HG03460 (cell line): ENCODE data around the gene GFAP.

Experiments
- ATAC-seq: cut with Tn5 transposase; IDR thresholded peaks from one replicate; pipeline ENCODE4 v1.9.1; 2021; ENCODE audit not compliant: unreplicated experiment

Gene GFAP

DNA sequence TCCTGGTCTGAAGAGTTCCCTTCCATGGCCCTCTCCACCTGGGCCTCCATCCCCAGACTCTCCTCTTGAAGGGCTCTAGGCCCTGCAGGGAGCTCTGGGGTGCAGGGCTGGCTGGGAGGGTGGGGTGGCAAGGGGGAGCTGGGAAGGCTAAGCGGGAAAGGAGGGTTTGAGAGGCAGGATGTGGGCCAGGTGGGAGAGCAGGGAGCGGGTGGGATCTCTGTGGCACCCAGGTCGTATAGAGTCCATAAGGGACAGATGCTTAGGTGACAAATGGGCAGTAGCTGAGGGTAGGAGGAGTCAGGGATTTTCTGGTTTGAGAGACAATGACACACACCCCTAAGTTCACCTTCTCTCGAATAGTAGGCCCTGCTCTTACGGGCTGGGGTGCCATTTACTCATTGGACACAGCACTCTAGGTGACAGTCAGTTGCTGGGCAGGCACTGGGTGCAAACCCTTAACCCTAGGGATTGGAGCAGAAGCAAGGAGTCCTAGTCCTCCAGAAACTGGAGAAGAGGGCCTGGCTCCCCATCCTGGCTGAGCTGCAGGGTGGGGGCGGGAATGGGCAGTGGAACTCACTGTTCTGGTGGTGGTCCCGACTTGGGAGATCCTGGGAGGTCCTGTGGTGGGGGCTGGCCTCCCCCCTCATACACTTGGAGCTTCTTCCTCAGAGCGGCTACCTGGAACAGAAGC, 16.9 kb upstream of the GFAP start:
- no peak for ATAC-seq

DNA sequence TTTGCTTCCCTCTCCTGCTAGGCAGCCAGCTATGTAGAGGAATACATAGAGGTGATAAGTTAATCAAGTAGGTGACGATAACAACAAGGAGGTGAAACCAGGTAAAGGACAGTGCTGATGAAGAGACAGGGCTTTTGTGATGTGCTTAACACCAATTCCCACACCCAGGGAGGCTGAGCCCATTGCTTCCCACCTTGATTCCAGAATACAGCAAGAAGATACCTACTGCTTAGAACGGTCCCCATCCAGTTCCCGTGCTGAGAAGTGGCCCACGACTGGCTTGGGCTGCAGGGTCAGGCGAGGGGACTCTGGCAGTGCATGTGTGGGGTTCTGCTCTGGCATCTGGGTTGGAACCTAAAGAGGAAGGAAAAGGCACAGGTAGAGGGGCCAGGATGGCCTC, 16.1 kb upstream of the GFAP start:
- ATAC-seq: no peak

DNA sequence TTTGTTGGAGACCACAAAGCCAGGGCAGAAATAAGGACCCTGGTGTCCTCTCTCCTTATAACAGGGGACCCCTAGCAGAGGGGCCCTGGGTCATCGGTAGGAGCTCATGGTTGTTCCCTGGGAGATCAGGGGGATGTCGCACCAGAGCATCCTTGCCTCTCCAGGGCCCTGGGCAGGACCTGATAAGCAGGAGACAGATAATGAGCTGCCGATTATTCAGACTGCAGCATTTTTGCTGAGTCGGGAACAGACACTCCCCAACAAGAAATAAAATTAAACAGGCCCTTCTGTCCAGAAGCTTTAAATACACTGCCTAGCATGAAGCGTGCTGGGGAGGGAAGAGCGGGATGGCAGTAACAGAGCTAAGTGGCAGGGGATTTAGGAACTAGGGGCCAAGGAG, 15.4 kb upstream of the GFAP start:
- ATAC-seq: no peak

DNA sequence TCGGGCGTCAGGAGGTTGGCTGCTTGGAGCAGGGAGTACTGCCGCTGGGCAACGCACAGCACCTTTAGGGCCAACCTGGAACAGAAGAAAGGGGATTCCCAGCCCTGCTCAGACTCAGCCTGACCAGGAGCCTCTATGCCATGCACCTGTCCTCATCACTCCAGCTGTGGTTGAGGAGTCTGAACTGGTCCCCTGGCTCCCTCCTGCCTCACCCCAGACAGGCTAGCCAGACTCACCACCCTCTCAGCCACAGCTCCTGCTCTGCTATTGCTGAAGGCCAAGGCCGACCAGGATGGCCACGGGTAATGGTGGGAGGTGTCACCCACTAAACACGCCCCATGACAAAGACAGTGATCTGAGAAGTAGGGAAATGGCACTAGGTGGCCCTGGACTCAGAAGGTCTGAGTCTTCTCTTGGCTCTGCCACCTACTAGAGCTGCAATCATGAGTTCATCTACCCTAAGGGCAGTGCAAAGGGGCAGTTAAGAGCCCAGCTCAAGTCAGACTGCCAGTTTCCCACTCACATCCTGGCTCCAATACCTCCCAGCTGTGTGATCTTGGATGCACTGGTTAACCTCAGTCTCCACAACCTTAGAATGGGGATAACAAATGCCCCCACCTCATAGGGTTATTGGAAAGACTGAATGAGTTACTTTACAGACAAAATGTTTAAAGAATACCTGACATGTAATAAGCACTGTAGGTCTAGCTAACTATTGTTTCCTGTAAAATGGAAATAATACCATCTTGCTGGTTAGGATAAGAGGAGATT, 13.8 kb upstream of the GFAP start:
- ATAC-seq: no peak

DNA sequence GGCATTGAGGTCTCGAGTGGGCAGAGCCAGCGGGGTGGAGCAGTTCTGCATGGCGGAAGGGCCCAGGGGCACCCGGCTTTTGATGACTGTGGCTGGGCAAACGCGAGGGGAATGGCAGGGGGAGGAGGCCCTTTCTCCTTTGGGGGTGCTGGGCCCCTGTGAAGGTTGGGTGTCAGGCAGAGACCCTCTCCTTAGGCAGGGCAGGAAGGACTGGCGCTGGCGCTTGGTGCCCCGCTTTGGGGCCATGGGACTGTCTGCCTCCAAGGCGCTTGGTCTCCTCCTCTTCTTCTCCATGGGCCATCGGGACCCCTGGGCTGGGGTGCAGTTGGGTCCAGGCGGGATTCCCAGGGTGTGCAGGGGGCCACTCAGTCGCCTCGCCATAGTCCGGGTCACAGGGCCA, 12.8 kb upstream of the GFAP start:
- ATAC-seq: no peak

DNA sequence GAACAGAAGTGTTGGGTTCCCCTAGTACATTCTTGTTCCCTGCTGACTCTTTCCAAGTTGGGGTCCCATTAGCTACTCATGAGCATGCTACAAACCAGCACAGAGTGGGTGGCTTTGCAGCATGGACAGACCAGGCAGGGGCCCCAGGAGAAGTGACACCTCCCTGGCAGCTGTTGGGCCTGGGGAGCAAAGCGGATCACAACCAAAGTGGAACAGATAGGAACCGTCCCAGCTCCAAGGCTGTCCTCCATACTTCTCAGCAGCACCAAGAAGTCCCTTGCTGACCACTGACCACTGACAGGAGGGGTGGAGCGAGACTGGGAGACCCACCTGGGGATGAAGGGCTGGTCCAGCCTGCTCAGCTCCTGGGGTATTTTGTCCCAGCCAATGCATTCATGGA, 12.4 kb upstream of the GFAP start:
- no peak for ATAC-seq

DNA sequence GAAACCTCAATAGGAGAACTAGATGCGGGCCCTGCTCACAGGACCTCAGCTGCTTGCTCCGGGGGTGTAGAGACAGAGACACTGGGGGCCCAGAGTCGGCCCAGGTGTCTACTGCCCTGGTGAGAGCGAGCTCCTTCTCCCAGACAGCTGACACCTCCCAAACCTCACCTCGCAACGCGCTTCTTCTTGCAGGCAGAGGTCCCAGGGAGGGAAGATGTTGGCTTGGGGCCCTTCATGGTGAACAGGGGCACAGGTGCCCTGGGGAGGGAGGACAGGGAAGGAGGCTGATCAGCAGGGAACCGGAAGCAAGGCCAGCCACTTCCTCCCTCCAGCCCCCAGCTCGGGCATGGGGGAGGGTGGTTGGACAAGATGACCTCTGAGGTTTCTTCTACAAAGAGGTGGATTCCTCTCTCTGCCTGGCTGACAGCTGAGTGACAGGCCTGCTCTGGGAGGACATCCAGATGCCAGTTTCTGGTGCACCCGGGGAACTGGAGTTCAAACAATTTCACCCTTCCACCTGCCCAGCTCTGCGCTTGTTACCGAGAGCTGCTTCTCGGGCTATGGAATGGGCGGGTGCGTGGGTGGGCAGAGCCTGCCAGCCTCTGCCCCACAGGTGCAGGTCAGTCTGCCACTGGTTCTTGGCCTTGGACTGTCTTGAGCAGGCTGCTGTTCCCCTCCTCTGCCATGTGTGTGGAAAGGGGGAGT, 11.7 kb upstream of the GFAP start:
- no peak for ATAC-seq

DNA sequence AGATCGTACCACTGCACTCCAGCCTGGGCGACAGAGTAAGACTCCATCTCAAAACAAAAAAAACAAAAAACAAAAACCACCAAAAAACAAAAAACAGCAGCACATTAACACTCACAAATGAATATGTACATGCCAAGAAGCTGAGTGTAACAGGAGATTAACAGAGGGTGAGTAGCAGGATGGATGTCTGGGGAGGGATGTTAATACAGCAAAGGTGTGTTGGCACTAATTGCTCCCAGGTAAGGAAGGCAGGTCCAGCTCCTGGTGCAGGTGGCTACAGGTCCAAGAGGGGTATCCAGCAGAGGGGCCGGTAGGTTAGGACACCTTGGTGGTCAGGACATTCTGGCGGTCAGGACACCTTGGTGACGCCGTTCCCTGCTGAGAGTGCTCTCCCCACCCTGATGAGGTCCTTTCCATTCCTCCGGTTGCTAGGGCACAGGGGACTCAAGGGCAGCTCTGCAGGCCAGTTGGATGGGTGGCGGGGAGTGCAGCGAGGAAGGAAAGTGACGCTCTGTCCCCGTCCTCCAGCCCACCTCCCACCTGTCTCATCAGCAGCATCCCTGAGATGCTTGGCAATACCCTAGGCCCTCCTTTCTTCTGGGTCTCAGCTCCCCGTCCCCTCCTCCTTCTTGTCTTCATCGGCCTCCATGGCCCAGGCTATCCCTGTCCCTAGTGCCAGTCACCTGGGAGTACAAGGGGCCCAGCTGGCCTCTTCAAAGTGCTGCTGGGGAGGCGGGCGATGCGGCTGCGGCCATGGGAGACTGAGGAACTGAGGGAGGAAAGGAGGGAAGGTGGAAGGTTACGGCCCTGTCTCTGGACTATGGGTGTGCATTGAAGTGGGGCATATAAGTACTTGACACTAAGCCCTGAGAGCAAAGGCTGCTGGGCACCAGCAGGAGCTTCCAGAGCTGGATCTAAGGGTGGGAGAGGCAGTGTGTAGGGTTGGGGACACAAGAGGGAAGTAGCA, 10.7 kb upstream of the GFAP start:
- no peak for ATAC-seq

DNA sequence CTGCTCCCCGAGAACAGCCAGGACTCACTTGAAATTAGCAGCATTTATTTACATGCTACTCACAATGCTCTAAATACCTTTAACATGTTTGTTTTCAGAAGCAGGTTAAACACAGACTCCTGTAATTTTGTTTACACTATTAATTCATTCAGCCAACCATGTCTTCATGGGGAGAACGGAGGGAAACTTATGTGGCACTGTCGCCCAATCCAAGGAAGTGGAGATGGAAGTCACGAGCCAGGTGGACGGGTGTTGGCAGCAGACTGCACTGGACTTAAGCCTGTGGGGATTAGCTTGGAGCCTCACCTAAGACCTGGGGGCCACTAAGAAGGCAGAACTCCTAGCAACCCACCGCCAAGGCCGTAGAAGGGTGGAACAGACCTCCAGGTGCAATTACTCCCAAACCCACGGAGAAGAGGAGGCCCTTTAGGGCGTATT, 8.8 kb upstream of the GFAP start:
- no peak for ATAC-seq

DNA sequence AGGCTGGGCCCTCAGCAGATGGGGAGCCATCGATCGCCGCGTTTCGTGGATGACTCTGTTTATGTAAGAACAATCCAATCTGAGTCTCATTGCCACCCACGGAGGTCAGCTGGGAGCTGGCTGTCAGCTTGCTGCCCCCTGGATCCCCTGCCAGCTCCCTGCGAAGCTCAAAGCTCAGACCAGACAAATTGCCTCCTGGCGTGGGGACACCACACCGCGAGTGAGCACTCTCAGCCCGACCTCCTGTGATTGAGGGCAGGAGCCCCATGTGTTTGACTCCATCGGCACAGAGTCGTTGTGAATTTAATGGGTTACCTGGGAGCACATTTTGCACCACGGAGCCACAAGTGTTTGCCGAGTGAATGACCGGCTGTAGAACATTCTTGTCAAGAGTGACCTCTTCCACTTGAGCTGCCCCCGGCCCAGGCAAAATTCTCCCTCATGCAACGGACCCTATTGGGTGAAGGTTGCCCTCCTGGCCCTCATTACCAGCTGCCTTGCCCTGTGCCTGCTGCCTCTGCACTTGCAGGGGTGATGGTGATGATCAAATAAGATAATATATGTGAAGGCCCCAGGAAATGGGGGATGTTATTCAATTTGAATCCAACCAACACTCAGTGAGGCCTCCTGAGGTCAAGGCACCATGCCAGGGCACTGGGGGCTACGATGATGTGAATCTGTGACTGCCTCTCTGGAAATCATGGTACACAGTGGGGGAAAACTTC, 7.6 kb upstream of the GFAP start:
- no peak for ATAC-seq

DNA sequence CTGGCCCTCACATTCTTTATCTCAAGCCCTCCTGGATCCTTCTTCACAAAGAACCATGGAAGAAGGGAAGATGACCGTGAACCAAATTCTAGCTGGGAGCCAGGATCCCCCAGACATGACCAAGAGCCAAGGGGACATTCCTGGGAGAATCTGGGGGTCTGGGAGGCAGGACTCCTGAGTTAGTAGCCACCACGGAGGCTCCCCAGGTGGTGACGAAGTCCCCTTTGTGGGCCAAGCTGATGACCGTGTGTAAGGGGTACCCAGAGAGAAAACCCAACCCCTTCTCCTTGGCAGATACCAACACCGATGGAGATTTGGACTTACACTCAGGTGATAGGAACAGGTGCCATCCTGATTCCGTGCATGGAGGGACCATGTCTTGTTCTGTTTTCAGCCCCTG, 6.8 kb upstream of the GFAP start:
- ATAC-seq: no peak

DNA sequence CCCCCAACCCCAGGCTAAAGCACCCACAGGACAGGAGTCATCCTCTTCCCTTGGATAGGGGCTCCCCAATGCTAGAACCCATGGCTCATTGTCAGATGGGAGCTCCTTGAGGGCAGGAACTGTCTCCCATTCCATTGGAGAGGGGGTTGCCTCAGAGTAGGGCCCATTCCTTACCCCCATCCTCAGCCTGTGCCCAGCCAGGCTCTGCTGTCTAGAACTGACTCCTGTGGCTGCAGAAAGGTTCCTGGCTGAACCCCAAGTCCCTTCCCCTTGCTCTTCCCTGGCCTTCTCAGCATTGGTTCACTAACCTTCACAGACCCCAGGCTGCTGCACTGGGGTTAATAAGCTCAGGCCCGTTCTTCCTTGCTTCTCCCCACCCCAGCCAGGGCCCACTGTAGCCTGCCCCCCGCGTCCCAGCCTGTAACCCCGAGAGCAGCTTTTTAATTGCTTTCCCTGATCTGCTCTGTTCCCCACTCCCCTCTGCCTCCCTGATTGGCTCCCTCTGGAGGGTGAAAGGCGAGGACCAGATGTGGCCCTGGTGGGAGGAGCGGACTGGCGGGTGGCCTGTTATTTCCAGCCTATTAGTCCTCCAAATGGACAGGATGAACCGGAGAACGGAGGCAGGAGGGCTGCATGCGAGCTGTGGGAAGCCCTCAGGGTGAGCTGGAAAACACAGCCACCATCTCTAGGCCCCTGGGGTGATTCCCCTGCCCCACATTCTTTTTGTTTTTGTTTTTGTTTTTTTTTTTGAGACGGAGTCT, 6.0 kb upstream of the GFAP start:
- no peak for ATAC-seq

DNA sequence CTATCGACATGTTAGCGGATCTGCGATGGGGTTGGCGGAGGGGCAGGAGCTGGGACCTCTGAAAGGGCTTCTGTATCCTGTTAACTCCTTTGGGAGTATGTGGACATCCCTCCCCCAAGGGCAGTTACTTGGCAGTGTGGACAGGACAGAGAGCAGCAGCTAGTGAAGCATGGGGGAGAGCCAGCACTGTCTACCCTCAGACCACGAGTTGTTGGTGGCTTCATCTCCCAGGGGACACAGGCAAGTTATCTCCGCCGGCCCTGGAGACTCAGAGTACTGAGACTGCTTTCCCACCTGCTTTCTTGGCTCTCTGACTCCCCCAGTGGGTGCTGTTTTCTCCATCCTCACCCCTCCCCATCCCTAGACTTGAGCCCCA, 5.3 kb upstream of the GFAP start:
- no peak for ATAC-seq

DNA sequence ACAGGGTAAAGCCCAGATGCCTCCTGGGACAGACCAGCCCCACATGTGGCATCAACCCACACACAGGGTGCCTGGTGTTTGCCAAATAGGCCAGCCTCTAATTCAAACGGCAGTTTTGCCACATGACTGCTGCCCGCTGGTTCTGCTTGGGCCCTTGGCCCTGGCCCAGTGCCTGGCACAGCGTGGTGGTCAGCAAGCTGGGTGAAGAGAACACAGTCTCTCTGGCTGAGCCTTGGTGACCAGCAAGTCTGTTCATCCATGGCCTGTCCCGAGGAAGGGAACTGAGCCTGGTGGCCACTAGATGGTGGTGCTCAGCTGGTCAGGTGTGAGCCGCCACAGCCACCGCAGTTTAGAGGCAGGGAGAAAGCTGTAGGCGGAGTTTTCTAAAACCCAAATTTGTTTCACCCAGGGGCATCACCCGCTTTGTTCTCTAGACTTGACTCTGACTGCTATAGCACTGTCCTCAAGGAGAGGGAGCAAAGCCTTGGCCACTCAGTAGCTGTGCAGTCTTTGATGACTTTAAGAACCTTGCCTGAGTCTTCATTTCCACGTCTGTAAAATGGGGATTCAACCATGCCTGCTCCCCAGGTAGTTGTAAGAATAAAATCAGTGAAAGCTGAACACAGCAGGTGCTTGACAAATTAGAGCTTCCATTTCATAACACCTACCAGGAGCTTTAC, 4.7 kb upstream of the GFAP start:
- no peak for ATAC-seq

DNA sequence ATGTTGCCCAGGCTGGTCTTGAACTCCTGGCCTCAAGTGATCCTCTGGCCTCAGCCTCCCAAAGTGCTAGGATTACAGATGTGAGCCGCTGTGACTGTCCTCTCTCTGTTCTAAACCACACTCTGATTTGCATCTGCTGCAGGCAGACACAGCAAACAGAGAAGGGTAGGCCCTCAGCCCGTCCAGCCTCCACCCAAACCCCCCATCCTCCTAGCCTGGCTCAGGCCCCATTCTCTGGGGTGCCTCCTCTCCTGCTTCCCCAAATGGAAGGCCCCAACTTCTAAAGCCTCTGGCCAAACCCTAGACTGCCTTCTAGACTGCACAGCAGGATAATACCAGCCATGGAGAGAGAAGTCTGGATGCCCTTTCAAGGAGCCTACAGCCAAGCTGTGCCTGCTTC, 4.1 kb upstream of the GFAP start:
- no peak for ATAC-seq

DNA sequence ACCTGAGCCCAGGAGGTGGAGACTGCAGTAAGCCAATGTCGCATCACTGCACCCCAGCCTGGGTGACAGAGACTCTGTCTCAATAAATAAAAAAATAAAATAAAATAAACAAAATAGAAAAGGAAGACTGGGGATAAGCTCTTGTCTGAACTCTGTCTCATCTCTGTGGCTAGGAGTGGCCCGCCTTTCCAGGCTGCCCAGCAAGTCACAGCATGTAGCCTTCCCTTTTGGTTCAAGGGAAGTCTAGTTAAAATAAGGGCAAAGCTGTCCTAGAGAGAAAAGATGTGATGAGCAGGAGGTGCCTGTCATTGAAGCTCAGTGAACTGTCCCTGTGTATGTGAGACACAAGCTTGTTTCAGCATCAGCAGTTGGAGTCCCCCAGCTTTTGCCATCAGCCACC, 2.7 kb upstream of the GFAP start:
- ATAC-seq: no peak

DNA sequence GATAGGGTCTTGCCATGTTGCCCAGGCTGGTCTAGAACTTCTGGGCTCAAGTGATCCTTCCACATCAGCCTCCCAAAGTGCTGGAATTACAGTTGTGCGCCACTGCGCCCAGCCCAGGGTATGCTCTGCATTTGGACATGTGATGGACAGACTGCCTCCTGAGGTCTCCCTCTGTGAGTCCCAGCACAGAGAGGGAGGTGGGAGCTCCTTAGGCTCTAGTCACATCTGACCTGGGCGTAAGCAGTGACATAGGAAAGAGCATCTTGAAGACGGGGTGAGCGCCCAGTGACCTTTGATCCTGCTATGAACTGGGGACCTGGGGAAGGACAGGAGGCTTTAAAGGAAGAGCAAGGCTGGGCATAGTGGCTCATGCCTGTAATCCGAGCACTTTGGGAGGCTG, 2.2 kb upstream of the GFAP start:
- ATAC-seq: no peak

DNA sequence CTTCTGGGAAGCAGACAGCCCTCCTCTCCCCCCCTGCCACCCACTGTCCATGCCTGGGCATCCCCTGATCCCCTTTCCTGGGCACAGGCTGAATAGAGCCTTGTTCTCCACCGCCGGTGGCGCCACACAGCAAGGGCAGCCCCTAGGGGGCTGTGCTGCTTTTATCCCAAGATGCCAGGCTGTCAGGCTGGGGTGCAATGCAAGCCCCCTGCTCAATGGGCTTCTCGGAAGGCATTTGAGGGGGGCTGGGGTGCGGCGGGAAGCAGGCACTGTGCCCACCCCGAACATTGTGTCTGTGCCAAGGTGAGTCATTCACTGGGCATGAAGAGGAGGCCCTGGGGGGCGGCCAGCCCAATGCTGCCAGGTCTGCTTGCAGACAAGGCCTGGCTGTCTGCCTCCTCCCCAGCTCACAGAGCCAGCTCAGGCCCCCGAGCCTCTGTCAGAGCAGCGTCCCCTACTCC, 1.5 kb upstream of the GFAP start:
- ATAC-seq: no peak
